Astrocyte of the spinal cord (primary cell): ENCODE measurements around the gene DNHD1.

ENCODE experiments used
- DNase-seq: peaks from one replicate; pipeline ENCODE4 v3.0.0; 2011; ENCODE audit warnings: low read depth, low spot score
- H3K4me3 ChIP-seq: 2 replicates; pipeline ENCODE4 v1.5.1; 2011; ENCODE audit warnings: low read depth, mild to moderate bottlenecking, low read length, moderate library complexity
- CTCF ChIP-seq: IDR thresholded peaks from 2 replicates; pipeline ENCODE4 v1.5.1; 2012; ENCODE audit warnings: low read depth, mild to moderate bottlenecking, low read length, inconsistent platforms
- in situ Hi-C: cut with HindIII; loops from 2 replicates; pipeline ENCODE4 v1.10.0; 2017; ENCODE audit warnings: low sequenced_read_pairs

Gene DNHD1

GRCh38 chr11:6497069-6497839 is at the start of gene DNHD1:
Gene DNHD1 (plus strand): TSS chr11:6497280. CDS start chr11:6498216, 936 bp downstream.
- no peak for DNase-seq
- in situ Hi-C loops, result no loop called here
- TF ChIP-seq CTCF, result no peak
- no peak within 1 kb of the TSS for H3K4me3 ChIP-seq

- H3K4me3 ChIP-seq, result no peak overlapping the region
- no peak for DNase-seq
- in situ Hi-C loops, result no loop called here
- TF ChIP-seq CTCF, result no peak
These were observed 48.5 kb upstream of the DNHD1 start for GRCh38 chr11:6448574-6448973.

- no peak overlapping the region for H3K4me3 ChIP-seq
- no peak for DNase-seq
- in situ Hi-C loops, result no loop called here
- no peak for TF ChIP-seq CTCF
These were observed 44.9 kb upstream of the DNHD1 start for GRCh38 chr11:6452219-6452618.

- TF ChIP-seq CTCF, result no peak
- DNase-seq, result no peak
- H3K4me3 ChIP-seq, result no peak overlapping the region
- in situ Hi-C loops, result no loop called here
These were observed 43.9 kb upstream of the DNHD1 start for GRCh38 chr11:6453152-6453551.

GRCh38 chr11:6455070-6455469 is 42.0 kb upstream of the DNHD1 start:
- in situ Hi-C loops, result no loop called here
- no peak for TF ChIP-seq CTCF
- no peak for DNase-seq
- H3K4me3 ChIP-seq, result no peak overlapping the region

GRCh38 chr11:6456361-6457073 is 40.6 kb upstream of the DNHD1 start:
- in situ Hi-C loops, result no loop called here
- H3K4me3 ChIP-seq, result no peak overlapping the region
- no peak for TF ChIP-seq CTCF
- no peak for DNase-seq
